ENCODE measurements around the gene RAB3D. TPM values are rescaled to one million over a fixed set of nuclear protein-coding genes. Genes with fewer than 3 reads are reported as not detected.
"Not testable (repeated sequence)": the region's sequence is repeated elsewhere in the genome, so short reads cannot be mapped to it uniquely, and the experiment has no call there.

The RAB3D gene
- total RNA-seq = 58.1 TPM

- peak; percentile 96 for DNase-seq (ENCODE audit: low spot score)
These were observed at the start of gene RAB3D for GRCh38 chr19:11339254-11340098. Gene RAB3D, minus strand, starts transcription at chr19:11339657. Its CDS starts 2,258 bp downstream, at chr19:11337399.

GRCh38 chr19:11387162-11388034, 47.9 kb upstream of the RAB3D start:
- no peak for DNase-seq (ENCODE audit: low spot score)

- DNase-seq (ENCODE audit: low spot score) = no peak
These were observed 45.3 kb upstream of the RAB3D start for GRCh38 chr19:11384778-11385129.

- no peak for DNase-seq (ENCODE audit: low spot score)
These were observed 44.2 kb upstream of the RAB3D start for GRCh38 chr19:11383706-11384048.

- DNase-seq (ENCODE audit: low spot score) = no peak
These were observed 43.6 kb upstream of the RAB3D start for GRCh38 chr19:11382898-11383705.

- peak; percentile 97 for DNase-seq (ENCODE audit: low spot score)
These were observed 41.4 kb upstream of the RAB3D start for GRCh38 chr19:11380653-11381537.

- no peak for DNase-seq (ENCODE audit: low spot score)
These were observed 40.4 kb upstream of the RAB3D start for GRCh38 chr19:11379857-11380350.

GRCh38 chr19:11379269-11379845, 39.9 kb upstream of the RAB3D start:
- not testable (repeated sequence) for DNase-seq (ENCODE audit: low spot score)

GRCh38 chr19:11378319-11379189, 39.1 kb upstream of the RAB3D start:
- no peak for DNase-seq (ENCODE audit: low spot score)

- no peak for DNase-seq (ENCODE audit: low spot score)
These were observed 38.3 kb upstream of the RAB3D start for GRCh38 chr19:11377756-11378155.

GRCh38 chr19:11377237-11377636, 37.8 kb upstream of the RAB3D start:
- DNase-seq (ENCODE audit: low spot score) = no peak

- DNase-seq (ENCODE audit: low spot score) = peak; percentile 75
These were observed 35.9 kb upstream of the RAB3D start for GRCh38 chr19:11375143-11375948.

- DNase-seq (ENCODE audit: low spot score) = peak; percentile 99
These were observed 35.1 kb upstream of the RAB3D start, which contains the start of gene SWSAP1 for GRCh38 chr19:11374433-11375142. Gene SWSAP1, plus strand, starts transcription at chr19:11374666. Its CDS starts 15 bp downstream, at chr19:11374681.

GRCh38 chr19:11373885-11374432, 34.5 kb upstream of the RAB3D start:
- no peak for DNase-seq (ENCODE audit: low spot score)

- DNase-seq (ENCODE audit: low spot score) = no peak
These were observed 33.9 kb upstream of the RAB3D start for GRCh38 chr19:11373166-11373884.

GRCh38 chr19:11370744-11371143, 31.3 kb upstream of the RAB3D start:
- no peak for DNase-seq (ENCODE audit: low spot score)

GRCh38 chr19:11367528-11367927, 28.1 kb upstream of the RAB3D start:
- DNase-seq (ENCODE audit: low spot score) = no peak

Data from ureter (tissue), 1 donor.